Psoas muscle (tissue), 8 donors: ENCODE data around the gene USP24. TPM values are rescaled to one million over a fixed set of nuclear protein-coding genes. Genes with fewer than 3 reads are reported as not detected.
A peak's percentile ranks its signal among the peaks of the same experiment; 100 is the strongest.
"Not testable (repeated sequence)": the region's sequence is repeated elsewhere in the genome, so short reads cannot be mapped to it uniquely, and the experiment has no call there.

ENCODE experiments used
- ATAC-seq, 4 donors: fragments of 200-7000 bp; cut with Tn5 transposase; one replicate each; pipeline ENCODE4 v1.9.1; 2020; ENCODE audit warnings: moderate library complexity in 3 of 4, mild to moderate bottlenecking in 2 of 4
- DNase-seq, 2 donors: peaks; one replicate each; pipeline ENCODE4 v3.0.0-alpha.2; 2020
- H3K27ac ChIP-seq: fragments of 200-600 bp; one replicate; pipeline ENCODE4 v1.8.0; 2022
- H3K27me3 ChIP-seq, 3 donors: fragments of 200-600 bp in 1 of 3; one replicate each; pipeline versions ENCODE4 v1.6.1 to v1.8.0; 2013 to 2022; ENCODE audit warnings: low read length in 2 of 3, mild to moderate bottlenecking in 2 of 3, moderate library complexity in 1 of 3; ENCODE audit not compliant: insufficient read depth in 3 of 3
- H3K36me3 ChIP-seq, 2 donors: fragments of 200-600 bp in 1 of 2; one replicate each; pipeline versions ENCODE4 v1.6.1 to v1.8.0; 2013 to 2022; ENCODE audit warnings: low read depth in 1 of 2, mild to moderate bottlenecking in 1 of 2, moderate library complexity in 1 of 2; ENCODE audit not compliant: insufficient read depth in 1 of 2
- H3K4me1 ChIP-seq: fragments of 200-600 bp; one replicate; pipeline ENCODE4 v1.8.0; 2022
- H3K4me3 ChIP-seq: fragments of 200-600 bp; one replicate; pipeline ENCODE4 v1.8.0; 2022; ENCODE audit warnings: mild to moderate bottlenecking
- H3K9me3 ChIP-seq: fragments of 200-600 bp; one replicate; pipeline ENCODE4 v1.8.0; 2022
- CTCF ChIP-seq: fragments of 200-600 bp; IDR thresholded peaks from one replicate; pipeline ENCODE4 v1.8.0; 2022; ENCODE audit warnings: antibody characterized with exemption
- WGBS, 3 donors: extraction: QIAGEN DNeasy Blood & Tissue Kit; methylation state at CpG; one replicate each; pipeline versions ENCODE4 v1.1.6 to v1.1.7; 2013; 5-methylcytosine and 5-hydroxymethylcytosine counted together
- intact Hi-C, 2 donors: fragments of 100-400 bp; cut with DNase I; formaldehyde crosslinking; loops; one replicate each; pipeline versions ENCODE4 v1.11.0 to v1.14.2; 2022
- polyA plus RNA-seq, 3 donors: library from polyadenylated mRNA; stranded (reverse); fragments of 200-250 nt; gene quantifications; one replicate each; pipeline ENCODE4 v1.2.3, GENCODE V29; 2013
- total RNA-seq, 4 donors: library from RNA; stranded (reverse); fragmentation: NEBNext Ultra II Directional in 2 of 4; extraction: Animal tissue kit (Norgen Biotek cat#: 25700) in 2 of 4; gene quantifications; one replicate each; pipeline versions ENCODE4 v1.2.1 to v1.2.4, GENCODE V29; 2021 to 2023
- donor health status: healthy with polysubstance abuse.
- donor health status: DM: no; HTN: no; CAD: no; lungs with moderate emphysema.
- donor health status: Bipolar disorder and iron deficiency.
- donor health status: healthy.
- donor health status: DM: yes; HTN: yes; CAD: no.
- donor health status: DM: no; HTN: no; CAD: no.
- donor health status: DM: no; HTN: no; CAD: no.
- donor health status: DM: yes; HTN: yes; CAD: no.

USP24 gene
- total and polyA plus RNA-seq, 7 donors, result 14.6 to 67.9 (median 53.2) TPM

DNA sequence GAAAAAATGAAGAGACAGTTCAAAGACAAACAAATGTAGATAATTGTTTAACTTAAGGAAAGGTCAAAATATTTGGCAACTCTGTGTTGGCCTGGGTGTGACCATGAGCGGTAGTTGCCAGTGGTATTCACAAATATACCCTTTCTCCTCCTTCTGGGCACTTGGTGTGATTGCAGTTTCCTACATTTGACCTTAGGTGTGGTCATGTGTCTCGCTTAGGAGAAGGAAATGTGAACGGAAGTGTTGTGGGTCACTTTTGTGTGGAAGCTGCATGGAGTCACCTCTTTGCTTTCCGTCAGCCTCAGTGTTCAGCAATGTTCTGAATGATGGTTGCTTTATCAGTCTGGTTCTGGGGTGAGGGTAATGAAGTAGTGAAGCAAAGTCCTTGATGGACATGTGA, 179.3 kb downstream of the USP24 start:
- ATAC-seq (no peak), DNase-seq (no peak)
- Histone ChIP-seq H3K27me3 (peaks cover 0 to 56% (median 11%) of the 10 kb centered on the region in 3 donors), H3K4me1 (peaks cover 6% of the 10 kb centered on the region), H3K27ac (no peak overlapping the region), H3K4me3 (no peak overlapping the region), H3K9me3 (no peaks in the 10 kb centered on the region), H3K36me3 (no peaks in the 10 kb centered on the region)
- WGBS, 3 donors, result 70 to 73% (median 71%) methylated on average over 4 of the region's 4 CpGs
- no peak for TF ChIP-seq CTCF
- intact Hi-C loops, result no loop called here

DNA sequence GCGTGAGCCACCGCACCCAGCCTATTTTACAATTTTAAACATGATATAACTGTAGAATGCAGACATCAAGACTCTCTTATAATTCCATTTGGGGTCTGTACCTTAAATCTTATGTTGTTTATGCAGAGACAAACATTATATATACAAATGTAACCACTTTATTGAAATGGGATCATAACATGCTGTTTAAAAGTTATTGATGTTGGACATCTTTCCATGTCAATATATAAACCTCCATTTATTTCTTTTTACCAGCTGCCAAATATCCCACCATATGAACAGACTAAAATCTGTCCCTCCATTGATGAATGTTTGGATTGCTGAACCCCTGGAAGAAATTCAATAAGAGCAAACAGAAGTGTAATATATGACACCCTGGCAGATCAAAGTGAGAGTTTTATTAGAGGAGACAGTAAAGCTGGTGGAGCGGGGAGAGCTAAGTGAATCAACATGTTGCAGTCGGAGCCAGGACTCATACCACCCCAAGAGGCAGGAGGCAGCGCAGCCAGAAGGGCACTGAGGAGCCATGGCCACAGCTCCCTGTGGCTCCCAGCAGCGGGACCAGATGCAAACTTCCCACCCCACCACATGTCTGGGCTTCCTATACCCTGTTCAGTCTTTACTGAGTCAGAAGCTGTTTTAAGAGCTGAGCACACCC, 180.6 kb downstream of the USP24 start:
- peaks cover 0 to 50% (median 6%) of the 10 kb centered on the region in 3 donors for H3K27me3 ChIP-seq
- intact Hi-C loops, result no loop called here
- WGBS, 3 donors, result 79 to 82% (median 80%) methylated on average over 6 of the region's 6 CpGs
- no peaks in the 10 kb centered on the region for H3K36me3 ChIP-seq
- H3K27ac ChIP-seq, result no peak overlapping the region
- peaks cover 2% of the 10 kb centered on the region for H3K4me1 ChIP-seq
- no peak overlapping the region for H3K4me3 ChIP-seq
- DNase-seq (no peak), ATAC-seq (no peak)
- TF ChIP-seq CTCF, result no peak
- no peaks in the 10 kb centered on the region for H3K9me3 ChIP-seq

- Histone ChIP-seq H3K27me3 (peaks cover 0 to 36% (median 6%) of the 10 kb centered on the region in 3 donors), H3K9me3 (no peaks in the 10 kb centered on the region), H3K27ac (no peak overlapping the region), H3K36me3 (no peaks in the 10 kb centered on the region), H3K4me1 (no peaks in the 10 kb centered on the region), H3K4me3 (no peak overlapping the region)
- WGBS, 3 donors, result 81 to 84% (median 81%) methylated on average over 7 of the region's 7 CpGs
- DNase-seq (no peak), ATAC-seq (peak in 1 of 4 donors; percentile 20)
- intact Hi-C loops, result no loop called here
- no peak for TF ChIP-seq CTCF
Observed at GRCh38 chr1:55033265-55033614, 181.9 kb downstream of the USP24 start.

DNA sequence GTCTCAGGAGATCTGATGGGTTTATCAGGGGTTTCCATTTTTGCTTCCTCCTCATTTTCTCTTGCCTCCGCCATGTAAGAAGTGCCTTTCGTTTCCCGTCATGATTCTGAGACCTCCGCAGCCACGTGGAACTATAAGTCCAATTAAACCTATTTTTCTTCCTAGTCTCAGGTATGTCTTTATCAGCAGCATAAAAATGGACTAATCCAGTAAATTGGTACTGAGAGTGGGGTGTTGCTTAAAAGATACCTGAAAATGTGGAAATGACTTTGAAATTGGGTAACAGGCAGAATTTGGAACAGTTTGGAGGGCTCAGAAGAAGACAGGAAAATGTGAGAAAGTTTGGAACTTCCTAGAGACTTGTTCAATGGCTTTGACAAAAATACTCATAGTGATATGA, 184.1 kb downstream of the USP24 start:
- H3K4me1 ChIP-seq, H3K4me3 ChIP-seq, H3K9me3 ChIP-seq, H3K27ac ChIP-seq, H3K36me3 ChIP-seq, ATAC-seq, intact Hi-C loops, DNase-seq: not testable (repeated sequence)
- H3K27me3 ChIP-seq, result peaks cover 0 to 18% (median 4%) of the 10 kb centered on the region in 3 donors
- 94 to 96% (median 94%) methylated on average over 5 of the region's 5 CpGs for WGBS, 3 donors

DNA sequence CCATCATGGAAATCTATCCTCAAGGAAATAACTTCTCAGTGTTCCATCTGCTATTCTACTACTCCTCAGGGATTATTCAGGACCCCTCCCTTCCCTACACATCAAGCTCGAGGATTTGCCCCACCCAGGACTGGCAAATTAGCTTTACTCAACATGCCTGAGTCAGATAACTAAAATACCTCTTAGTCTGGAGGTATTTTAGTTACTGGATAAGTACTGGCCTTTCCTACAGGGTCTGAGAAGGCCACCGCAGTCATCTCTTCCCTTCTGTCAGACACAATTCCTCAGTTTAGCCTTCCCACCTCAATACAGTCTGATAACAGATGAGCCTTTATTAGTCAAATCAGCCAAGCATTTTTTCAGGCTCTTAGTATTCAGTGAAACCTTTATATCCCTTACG, 188.5 kb downstream of the USP24 start:
- ATAC-seq, intact Hi-C loops, DNase-seq, H3K4me1 ChIP-seq, H3K9me3 ChIP-seq, H3K4me3 ChIP-seq, H3K27ac ChIP-seq, H3K36me3 ChIP-seq, H3K27me3 ChIP-seq: not testable (repeated sequence)
- 78 to 91% (median 80%) methylated on average over 2 to 3 of the region's 3 CpGs for WGBS, 3 donors

DNA sequence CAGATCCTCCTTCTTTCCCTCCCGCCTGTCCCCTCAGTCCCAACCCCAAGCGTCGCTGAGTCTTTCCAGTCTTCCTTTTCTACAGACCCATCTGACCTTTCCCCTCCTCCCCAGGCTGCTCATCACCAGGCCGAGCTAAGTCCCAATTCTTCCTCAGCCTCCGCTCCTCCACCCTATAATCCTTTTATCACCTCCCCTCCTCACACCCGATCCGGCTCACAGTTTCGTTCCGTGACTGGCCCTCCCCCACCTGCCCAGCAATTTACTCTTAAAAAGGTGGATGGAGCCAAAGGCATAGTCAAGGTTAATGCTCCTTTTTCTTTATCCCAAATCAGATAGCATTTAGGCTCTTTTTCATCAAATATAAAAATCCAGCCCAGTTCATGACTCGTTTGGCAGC, 191.0 kb downstream of the USP24 start:
- ATAC-seq, H3K9me3 ChIP-seq, H3K4me1 ChIP-seq, intact Hi-C loops, DNase-seq, H3K27ac ChIP-seq, H3K27me3 ChIP-seq, H3K4me3 ChIP-seq, H3K36me3 ChIP-seq: not testable (repeated sequence)
- WGBS, 3 donors, result 63 to 80% (median 70%) methylated on average over 9 of the region's 10 CpGs
